CD4-positive, alpha-beta T cell treated with Interleukin-12 subunit alpha and Interleukin-12 subunit beta, for 1 hour (primary cell): ENCODE measurements around the gene GNL3L.
"Not testable (repeated sequence)": the region's sequence is repeated elsewhere in the genome, so short reads cannot be mapped to it uniquely, and the experiment has no call there.

Experiments used
- DNase-seq: peaks from one replicate; pipeline ENCODE4 v3.0.0-alpha.2; 2020

Gene GNL3L

GRCh38 chrX:54560411-54560810, 30.4 kb downstream of the GNL3L start:
- no peak for DNase-seq

GRCh38 chrX:54561622-54562021, 31.6 kb downstream of the GNL3L start:
- no peak for DNase-seq

- DNase-seq = no peak
Observed at GRCh38 chrX:54564936-54565335, 34.9 kb downstream of the GNL3L start.

GRCh38 chrX:54570332-54570731, 40.3 kb downstream of the GNL3L start:
- DNase-seq = no peak

- DNase-seq = not testable (repeated sequence)
Observed at GRCh38 chrX:54572641-54573040, 42.6 kb downstream of the GNL3L start.

- no peak for DNase-seq
Observed at GRCh38 chrX:54597728-54598127, 67.7 kb downstream of the GNL3L start.

- DNase-seq = no peak
Observed at GRCh38 chrX:54602563-54602962, 72.5 kb downstream of the GNL3L start.
